Measurements from ENCODE around the gene IQCH.
"Not testable (repeated sequence)": the region's sequence is repeated elsewhere in the genome, so short reads cannot be mapped to it uniquely, and the experiment has no call there.

IQCH gene

DNA sequence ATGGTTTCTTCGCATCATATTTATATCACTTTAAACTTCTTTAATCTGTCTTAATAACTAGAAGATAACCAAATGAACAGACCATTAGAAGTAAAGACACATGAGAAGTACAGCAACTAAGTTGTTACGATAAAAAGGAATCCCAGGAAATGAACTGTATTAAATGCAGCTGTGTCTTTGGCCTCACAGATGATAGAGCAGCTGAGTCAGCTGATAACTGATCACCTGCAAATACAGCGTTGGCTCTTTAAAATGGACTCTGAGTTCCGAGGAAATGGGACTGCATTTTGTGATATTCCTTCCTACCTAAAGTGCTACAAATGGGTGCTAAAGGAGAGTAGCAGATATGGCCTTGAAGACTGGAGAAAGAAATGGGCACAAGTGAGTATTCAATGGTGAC, 145.3 kb downstream of the IQCH start:
- no peak for DNase-seq

- DNase-seq = no peak
Measured at GRCh38 chr15:67400890-67401289, 146.3 kb downstream of the IQCH start.

GRCh38 chr15:67401336-67401735, 146.8 kb downstream of the IQCH start:
- no peak for DNase-seq

DNA sequence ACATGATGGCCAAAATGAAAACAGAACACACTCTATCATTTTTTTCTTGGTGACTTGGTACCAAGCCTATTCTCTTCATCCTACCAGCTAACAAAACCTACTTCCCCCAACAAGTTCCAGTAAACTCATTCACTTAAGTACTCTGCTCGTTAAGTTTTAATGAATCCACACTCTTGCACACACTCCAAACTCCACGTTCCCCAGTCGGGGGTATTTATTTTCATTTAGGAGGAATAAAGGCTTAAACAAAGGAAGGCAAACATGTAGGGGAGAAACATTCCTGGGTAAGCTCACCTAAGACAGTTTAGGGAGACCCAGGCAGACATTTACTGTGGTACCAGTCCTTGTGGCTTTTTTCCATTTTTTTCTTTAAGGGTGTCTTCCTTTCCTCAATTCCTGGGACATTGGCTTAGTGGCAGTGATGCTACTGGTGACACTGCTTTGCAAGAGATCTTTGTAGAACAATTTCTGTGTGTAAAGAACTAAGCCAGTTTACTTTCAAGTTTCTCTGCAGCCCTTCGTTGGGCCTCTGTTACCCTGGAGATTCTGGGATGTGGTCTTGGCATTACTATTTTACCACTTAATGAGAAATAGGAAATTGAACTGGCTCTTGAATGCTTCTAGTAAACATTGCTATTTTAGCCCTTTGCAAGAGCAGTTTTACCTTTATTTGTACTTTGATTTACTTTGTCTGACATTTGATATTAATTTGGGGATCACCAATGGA, 149.0 kb downstream of the IQCH start:
- no peak for DNase-seq

GRCh38 chr15:67405208-67406191, 150.9 kb downstream of the IQCH start:
- no peak for DNase-seq

- DNase-seq = no peak
Measured at GRCh38 chr15:67406257-67406861, 151.8 kb downstream of the IQCH start.

GRCh38 chr15:67407786-67408185, 153.2 kb downstream of the IQCH start:
- no peak for DNase-seq

DNA sequence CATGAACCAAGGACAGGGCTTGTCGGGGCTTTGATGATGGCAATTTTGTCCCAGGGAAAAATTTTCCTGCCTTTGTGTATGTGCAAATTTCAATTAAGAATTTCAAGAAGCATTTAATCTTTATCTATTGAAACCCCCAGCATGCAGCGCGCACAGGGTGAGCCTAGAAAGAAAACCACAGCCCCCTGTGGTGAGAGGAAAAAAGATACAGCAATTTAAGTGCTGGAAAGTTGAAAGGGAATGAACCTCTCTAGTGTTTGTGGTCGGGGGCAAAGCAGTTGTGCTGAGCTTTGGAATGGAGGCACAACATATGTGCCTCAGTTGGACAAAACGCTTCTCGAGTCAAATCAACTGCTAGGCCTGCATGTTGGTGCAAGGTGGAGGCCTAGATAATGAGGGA, 154.6 kb downstream of the IQCH start:
- no peak for DNase-seq

- DNase-seq = no peak
Measured at GRCh38 chr15:67411486-67411885, 156.9 kb downstream of the IQCH start.

DNA sequence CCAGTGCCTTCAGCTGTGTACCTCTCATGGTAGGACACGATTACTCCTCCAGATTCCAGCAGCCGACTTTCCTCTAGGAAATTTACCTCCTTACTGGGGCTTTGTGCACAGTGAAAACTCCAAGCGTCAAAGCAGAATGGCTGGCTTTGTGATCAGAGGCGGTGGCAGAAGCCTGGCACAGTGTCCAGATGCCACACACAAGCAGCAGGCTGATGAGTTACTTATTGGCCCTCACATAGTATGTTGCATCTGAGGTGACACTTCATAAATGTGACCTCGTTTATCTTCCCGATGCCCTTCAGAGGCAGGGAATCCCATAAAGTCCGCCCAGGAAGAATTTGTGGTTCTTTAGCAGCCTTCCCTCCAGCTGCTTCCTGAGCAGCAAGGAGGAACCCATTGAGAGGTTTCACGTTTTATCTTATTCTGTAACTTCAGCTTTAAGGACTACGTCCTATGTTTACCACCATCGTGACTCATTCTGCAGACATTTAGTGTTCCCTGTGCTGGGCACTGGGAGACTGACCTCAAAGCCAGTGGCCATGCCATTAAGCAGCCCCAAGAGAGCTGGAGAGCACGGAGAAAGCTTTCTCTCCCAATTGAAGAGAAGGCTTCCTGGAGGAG, 159.3 kb downstream of the IQCH start:
- DNase-seq = peak; percentile 9 to 36 (median 30)

DNA sequence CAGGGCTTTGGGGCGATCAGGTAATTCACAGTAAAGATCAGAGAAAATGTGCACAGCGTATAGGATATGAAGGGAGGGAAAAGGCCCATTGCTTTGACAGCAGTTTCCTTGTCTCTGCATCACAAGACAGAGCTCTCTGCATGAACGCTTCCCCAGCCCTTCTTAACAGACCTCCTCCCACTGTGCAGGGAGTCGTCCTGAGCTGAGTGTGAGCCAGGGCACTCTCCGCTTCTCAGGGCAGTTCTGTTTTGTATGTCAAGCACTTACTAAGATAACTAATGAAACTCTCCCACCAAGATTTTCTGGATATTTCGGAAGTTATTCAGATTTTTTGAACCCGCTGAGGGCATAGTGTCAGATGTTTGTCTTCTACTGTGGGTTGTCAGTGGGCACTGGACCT, 160.6 kb downstream of the IQCH start:
- no peak for DNase-seq

- DNase-seq = no peak
Measured at GRCh38 chr15:67416891-67417290, 162.3 kb downstream of the IQCH start.

- DNase-seq = no peak
Measured at GRCh38 chr15:67419705-67420104, 165.1 kb downstream of the IQCH start.

GRCh38 chr15:67420137-67420536, 165.6 kb downstream of the IQCH start:
- DNase-seq = no peak

DNA sequence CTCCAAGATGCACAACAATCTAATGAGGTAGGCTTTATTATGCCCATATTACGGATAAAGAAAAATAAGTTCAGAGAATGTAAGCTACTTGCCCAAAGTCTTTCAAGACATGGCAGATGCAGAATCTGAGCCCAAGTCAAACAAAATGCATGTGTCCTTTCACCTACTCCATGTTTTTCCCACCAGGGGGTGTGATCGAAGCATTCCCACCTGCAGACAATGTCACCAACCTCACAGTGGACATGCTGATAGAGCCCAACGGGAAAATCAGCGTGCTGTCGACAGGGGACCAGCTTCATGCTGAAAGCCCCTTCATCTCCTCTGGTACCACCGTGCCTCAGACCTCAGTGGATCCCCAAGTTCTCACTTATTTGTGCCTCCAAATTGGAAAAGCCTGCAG, 166.5 kb downstream of the IQCH start:
- no peak for DNase-seq

- no peak for DNase-seq
Measured at GRCh38 chr15:67422296-67422695, 167.7 kb downstream of the IQCH start.

DNA sequence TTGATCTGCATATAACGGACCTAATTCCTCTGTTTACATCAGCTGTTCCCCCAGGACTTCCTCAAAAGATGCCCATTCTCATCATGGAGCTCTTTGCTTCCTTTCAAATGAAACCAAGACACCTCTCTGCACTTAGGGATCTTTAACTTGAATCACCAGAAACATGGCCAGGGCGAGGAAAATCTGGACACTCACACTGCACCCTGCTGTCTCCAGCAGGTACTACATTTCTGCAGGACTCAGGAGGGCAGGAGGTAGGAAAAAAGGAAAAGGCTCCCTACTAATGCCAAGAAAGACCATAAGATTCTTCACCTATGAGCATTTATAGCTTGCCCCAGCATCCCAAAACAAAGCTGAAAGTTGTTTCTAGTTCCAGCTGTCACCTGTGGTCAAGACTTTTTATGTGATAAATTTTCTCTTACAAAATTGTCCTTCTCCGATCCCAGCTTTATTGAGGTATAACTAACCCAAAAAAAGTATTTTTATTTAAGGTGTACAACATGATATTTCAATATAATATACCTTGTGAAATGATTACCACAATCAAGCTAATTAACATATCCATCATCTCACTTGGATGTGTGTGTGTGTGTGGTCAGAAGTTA, 179.0 kb downstream of the IQCH start:
- DNase-seq = peak; percentile 64 to 76 (median 70)

- DNase-seq = not testable (repeated sequence)
Measured at GRCh38 chr15:67436351-67437250, 182.0 kb downstream of the IQCH start.

DNA sequence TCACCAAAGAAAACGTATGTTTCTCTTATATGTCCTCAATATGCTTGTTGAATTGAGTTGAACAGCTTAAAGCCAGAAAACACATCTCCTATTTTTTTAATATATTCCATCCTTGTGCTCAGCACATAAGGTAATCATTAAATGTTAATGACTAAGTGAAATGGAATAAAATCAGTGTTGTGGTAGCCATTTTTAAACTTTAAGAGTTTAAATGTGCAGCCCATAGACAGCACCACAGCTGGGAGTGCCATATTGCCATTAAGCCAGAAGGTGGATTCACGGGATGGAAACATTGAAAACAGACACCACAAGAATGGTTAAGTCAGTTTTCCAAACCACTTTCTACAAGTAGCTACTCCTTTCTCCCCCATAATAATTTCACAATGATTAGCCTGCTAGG, 189.5 kb downstream of the IQCH start:
- DNase-seq = no peak

DNA sequence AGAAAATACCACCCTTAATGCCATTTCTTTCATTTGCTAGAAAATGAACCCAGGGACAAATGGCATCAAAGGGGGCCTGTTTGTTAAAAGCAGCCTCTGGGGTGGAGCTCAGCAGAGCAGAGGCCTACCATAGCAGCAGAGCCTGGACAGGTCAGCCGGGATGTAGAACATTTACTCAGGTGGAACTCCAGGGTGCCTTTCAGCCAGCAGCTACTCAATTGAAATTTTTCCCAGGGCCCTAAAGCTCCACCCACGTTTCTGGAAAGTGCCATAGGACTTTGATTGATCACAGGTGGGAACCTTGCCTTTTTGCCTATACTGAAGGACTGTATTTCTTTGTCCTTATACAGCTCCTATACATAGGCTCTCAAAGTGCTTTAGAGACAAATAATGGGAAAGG, 191.9 kb downstream of the IQCH start:
- no peak for DNase-seq

DNA sequence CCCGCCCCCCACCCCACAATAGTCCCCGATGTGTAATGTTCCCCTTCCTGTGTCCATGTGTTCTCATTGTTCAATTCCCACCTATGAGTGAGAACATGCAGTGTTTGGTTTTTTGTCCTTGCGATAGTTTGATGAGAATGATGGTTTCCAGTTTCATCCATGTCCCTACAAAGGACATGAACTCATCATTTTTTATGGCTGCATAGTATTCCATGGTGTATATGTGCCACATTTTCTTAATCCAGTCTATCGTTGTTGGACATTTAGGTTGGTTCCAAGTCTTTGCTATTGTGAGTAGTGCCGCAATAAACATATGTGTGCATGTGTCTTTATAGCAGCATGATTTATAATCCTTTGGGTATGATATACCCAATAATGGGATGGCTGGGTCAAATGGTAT, 193.8 kb downstream of the IQCH start:
- DNase-seq = not testable (repeated sequence)
